GM12865 (cell line): ENCODE measurements around the gene RAB20.
"Not testable (repeated sequence)": the region's sequence is repeated elsewhere in the genome, so short reads cannot be mapped to it uniquely, and the experiment has no call there.

Experiments
- DNase-seq: peaks from one replicate; pipeline ENCODE4 v3.0.0; 2010; ENCODE audit warnings: low read depth
- H3K4me3 ChIP-seq: 2 replicates; pipeline ENCODE4 v1.5.1; 2011; ENCODE audit warnings: mild to moderate bottlenecking, low read depth, low read length, control low read depth
- CTCF ChIP-seq: IDR thresholded peaks from 2 replicates; pipeline ENCODE4 v1.5.1; 2011; ENCODE audit warnings: low read length, control low read depth, low read depth, inconsistent platforms; ENCODE audit not compliant: insufficient read depth; ENCODE audit errors: missing control alignments

Gene RAB20

DNA sequence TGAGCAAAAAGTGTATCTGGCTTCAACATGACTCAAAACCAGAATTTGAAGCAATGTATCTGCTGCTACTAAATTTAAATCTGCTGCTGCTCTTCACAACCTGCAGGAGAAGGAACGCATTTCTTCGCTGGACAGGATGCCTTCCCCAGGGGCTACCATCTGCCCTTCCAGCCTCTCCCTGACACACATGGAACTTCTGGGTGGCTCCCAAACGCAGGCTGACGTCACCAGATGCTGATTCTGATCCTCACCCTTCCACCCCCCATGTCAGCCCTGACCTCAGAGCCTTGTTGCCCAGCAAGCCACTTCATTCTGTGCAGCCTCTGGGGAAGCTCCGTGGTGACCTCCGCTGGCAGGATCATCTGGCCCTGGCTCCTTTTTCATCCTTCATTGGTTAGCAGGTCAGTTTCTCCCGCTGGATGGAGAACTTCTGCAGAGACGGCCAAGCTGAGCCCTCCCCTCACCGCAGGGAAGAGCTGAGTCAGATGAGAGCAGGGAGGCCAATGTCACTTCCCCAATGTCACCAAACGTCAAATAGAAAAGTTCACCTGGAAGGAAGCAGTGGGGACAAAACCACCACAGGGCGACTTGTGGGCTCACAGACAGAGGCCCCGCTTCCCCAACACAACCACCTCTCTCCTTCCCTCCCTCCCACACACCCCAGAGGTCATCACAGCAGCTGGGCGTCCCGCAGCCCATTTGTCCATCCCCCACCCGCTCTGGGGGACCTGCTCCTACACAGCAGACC lies 14.0 kb upstream of the RAB20 start:
- H3K4me3 ChIP-seq: peak overlapping the region; percentile 26
- no peak for TF ChIP-seq CTCF
- DNase-seq: peak; percentile 75

GRCh38 chr13:110574161-110574560 lies 12.6 kb upstream of the RAB20 start:
- DNase-seq: no peak
- no peak for TF ChIP-seq CTCF
- no peak overlapping the region for H3K4me3 ChIP-seq

DNA sequence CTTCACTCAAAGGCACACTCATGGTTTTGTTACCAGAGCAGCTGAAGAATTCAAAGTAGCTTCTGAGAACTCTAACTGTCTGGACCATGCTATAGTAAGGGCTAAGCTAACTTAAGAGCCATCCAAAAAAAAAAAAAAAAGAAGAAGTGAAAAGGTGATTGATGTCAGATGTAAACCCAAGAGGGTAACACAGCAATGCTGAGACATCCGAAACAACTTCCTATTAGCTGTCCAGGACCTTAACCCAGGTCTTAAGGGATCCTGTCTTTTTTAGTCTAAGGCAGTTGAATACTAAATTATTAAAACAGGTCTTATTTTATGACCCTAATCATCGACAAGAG lies 11.2 kb upstream of the RAB20 start:
- TF ChIP-seq CTCF: no peak
- no peak for DNase-seq
- no peak overlapping the region for H3K4me3 ChIP-seq

- no peak for DNase-seq
- H3K4me3 ChIP-seq: no peak overlapping the region
- TF ChIP-seq CTCF: no peak
Measured at GRCh38 chr13:110571896-110572777, 10.6 kb upstream of the RAB20 start.

GRCh38 chr13:110570886-110571285 lies 9.4 kb upstream of the RAB20 start:
- DNase-seq: no peak
- no peak overlapping the region for H3K4me3 ChIP-seq
- no peak for TF ChIP-seq CTCF

DNA sequence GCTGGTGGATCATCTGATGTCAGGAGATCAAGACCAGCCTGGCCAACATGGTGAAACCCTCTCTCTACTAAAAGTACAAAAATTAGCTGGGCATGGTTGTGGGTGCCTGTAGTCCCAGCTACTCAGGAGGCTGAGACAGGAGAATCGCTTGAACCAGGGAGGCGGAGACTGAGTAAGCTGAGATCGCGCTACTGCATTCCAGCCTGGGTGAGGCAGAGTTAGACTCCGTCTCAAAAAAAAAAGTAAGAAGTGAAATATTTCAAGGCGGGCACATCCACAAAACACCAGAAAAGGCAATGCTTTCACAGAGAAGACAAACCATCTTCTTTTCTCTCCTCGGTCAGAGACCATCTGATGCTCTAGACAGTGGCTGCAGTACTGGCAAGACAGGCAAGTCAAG lies 8.4 kb upstream of the RAB20 start:
- DNase-seq, H3K4me3 ChIP-seq: not testable (repeated sequence)

GRCh38 chr13:110568612-110569011 lies 7.1 kb upstream of the RAB20 start:
- no peak for DNase-seq
- TF ChIP-seq CTCF: no peak
- H3K4me3 ChIP-seq: no peak overlapping the region
